ENCODE measurements around the gene PPFIA1.
"Not testable (repeated sequence)": the region's sequence is repeated elsewhere in the genome, so short reads cannot be mapped to it uniquely, and the experiment has no call there.

Gene PPFIA1

DNA sequence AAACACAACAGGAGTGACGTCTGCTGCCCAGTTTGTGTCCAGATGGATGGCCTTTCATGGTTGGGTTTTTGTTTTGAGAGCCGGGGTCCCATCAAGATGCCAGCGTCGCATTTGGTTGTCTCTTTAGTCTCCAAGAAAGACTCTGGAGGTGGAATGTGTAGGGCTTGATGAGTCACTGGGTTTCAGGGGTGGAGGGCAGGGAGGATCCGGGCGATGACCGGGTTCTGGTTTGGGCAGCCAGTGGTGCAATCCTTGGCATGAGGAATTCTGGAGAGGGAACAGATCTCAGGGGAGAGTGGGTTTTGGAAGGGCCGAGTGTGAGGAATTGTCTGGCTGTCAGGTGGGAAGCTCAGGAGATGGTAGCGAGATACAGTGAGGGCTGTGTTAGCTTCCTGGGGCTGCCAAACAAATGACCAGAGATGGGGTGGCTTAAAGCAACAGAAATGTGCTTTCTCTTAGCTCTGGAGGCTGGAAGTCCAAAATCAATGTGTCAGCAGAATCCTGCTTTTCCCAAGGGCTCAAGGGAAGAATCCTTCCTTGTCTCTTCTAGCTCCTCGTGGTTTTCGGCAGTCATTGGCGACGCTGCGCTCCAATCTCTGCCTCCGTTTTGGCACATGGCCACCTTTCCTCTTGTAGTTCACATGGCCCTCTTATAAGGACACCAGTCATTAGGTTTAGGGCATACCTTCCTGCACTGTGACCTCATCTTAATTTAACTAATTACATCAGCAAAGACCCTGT, 26.4 kb upstream of the PPFIA1 start:
- H3K27me3 Mint-ChIP-seq, result peaks cover 17% of the 10 kb centered on the region
- DNase-seq (ENCODE audit: low spot score in 2 of 2) (no peak), ATAC-seq (ENCODE audit: low read depth) (no peak)
- no peaks in the 10 kb centered on the region for H3K4me1 Mint-ChIP-seq
- no peak overlapping the region for H3K4me3 Mint-ChIP-seq
- H3K9me3 Mint-ChIP-seq, result peaks cover 4% of the 10 kb centered on the region
- H3K27ac Mint-ChIP-seq, result no peak overlapping the region
- H3K36me3 Mint-ChIP-seq, result no peaks in the 10 kb centered on the region

DNA sequence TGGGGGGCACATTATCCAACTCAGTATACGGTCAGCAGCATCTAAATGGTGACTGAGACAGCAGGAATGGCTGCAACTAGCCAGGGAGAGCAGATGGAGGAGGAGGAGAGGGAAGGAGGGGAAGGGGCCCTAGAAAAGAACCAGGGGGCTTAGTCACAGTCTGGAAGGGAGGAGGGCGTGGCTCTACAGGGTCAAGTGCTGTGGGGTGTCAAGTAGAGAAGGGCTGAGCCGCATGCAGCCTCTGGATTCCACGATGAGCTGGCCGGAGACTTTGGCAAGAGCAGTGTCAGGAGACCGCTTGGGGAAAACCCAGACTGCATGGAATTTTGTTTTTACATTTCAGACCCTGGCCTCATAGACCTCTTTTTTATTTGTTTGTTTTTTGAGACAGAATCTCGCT, 25.8 kb upstream of the PPFIA1 start:
- Mint-ChIP-seq H3K4me3 (no peak overlapping the region), H3K27ac (no peak overlapping the region), H3K9me3 (peaks cover 4% of the 10 kb centered on the region), H3K36me3 (no peaks in the 10 kb centered on the region), H3K4me1 (no peaks in the 10 kb centered on the region), H3K27me3 (peaks cover 13% of the 10 kb centered on the region)
- no peak for DNase-seq (ENCODE audit: low spot score in 2 of 2)
- no peak for ATAC-seq (ENCODE audit: low read depth)

DNA sequence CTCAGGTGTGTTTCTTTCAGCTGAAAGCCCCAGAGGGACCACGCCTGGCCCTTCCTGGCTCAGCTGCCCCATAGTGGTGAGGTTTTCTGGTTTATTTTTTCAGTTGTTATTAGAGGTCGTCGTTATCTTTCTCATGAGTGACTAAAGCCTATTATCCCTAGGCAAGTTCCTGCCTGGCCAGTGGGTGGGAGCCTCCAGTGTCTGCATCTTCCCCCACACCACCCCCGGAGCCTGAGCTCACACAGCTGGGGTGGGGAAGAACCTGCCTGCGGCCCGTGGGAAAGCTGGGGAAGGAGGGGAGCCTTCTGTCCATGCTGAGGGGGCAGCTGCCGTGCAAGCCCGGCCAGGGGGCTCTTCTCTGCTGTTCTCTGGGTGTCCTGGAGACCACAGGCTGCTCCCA, 24.3 kb upstream of the PPFIA1 start:
- Mint-ChIP-seq H3K4me1 (no peaks in the 10 kb centered on the region), H3K4me3 (no peak overlapping the region), H3K27me3 (peaks cover 14% of the 10 kb centered on the region), H3K36me3 (no peaks in the 10 kb centered on the region), H3K9me3 (peaks cover 4% of the 10 kb centered on the region), H3K27ac (no peak overlapping the region)
- no peak for DNase-seq (ENCODE audit: low spot score in 2 of 2)
- no peak for ATAC-seq (ENCODE audit: low read depth)

DNA sequence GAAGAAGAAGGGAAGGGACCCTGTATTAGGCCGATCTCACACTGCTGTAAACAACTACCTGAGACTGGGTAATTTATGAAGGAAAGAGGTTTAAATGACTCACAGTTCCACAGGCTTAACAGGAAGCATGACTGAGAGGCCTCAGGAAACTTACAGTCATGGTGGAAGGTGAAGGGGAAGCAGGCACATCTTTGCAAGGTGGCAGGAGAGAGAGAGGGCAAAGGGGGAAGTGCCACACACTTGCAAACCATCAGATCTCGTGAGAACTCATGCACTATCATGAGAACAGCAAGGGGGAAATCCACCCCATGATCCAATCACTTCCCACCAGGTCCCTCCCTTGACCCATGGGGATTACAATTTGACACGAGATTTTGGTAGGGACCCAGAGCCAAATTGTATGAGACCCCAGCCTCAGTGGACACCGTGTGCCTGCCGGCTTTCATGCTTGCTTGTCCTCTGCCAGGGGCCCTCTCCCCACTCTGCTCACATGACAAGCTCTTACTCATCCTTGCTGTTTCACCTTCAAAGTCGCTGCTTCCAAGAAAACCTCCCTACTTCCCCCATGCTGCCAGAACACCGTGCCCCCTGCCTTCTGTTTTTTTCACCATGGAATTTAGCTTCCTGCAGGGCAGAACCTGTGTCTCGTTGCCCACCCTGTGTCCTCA, 23.3 kb upstream of the PPFIA1 start:
- H3K4me1 Mint-ChIP-seq, result no peaks in the 10 kb centered on the region
- H3K36me3 Mint-ChIP-seq, result no peaks in the 10 kb centered on the region
- peaks cover 4% of the 10 kb centered on the region for H3K9me3 Mint-ChIP-seq
- no peak overlapping the region for H3K4me3 Mint-ChIP-seq
- no peak overlapping the region for H3K27ac Mint-ChIP-seq
- no peak for DNase-seq (ENCODE audit: low spot score in 2 of 2)
- H3K27me3 Mint-ChIP-seq, result peaks cover 14% of the 10 kb centered on the region
- peak; percentile 31 for ATAC-seq (ENCODE audit: low read depth)

DNA sequence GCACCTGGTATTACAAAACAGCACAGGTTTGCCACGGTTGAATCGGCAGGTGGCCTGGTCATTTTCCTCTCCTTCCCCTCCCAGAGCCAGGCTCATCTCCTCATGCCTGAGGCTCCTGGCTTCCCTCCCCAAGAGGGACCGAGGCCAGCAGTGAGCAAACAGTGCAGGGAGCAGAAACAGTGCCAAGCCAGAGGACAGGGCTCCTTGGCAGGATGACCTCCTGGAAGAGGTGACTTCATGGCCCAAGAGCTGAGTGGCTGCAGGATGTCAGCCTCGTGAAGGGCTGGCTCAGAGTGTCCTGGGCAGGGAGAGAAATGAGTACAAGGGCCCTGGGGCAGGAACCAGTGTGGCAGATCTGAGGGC, 22.8 kb upstream of the PPFIA1 start:
- H3K4me3 Mint-ChIP-seq, result no peak overlapping the region
- no peaks in the 10 kb centered on the region for H3K36me3 Mint-ChIP-seq

DNA sequence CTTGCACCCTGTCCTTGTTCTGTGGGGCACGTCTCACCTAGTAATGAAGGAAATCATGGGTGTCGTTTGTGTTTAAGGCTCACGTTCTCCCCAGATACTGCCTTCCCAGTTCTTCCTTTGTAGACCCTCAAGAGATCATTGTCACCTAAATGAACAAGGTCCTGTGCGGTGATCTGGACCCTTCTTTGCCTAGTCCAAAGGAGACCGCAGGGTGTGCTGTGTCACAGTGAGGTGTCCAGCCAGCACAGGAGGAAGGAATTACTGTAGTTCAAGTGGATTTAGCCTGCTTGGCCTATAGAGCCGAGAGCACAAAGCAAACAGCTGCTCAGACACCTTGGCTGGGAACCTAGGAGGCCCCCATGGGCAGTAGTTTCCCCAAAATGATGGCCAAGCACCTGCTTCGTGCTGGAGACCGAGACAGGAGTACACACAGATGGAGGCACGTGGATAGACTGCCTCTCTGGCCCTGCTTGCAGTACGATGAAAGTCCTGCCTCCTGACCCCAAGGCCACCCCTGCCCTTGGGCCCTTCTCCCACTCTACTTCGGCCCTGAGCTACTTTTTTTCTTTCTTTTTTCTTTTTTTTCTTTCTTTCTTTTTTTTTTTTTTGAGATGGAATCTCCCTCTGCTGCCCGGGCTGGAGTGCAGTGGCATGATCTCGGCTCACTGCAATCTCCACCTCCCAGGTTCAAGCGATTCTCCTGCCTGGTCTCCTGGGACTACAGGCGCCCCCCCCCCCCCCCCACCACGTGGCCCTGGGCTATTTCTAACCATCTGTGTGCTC, 19.4 kb upstream of the PPFIA1 start:
- Mint-ChIP-seq H3K4me1 (peaks cover 8% of the 10 kb centered on the region), H3K27me3 (peaks cover 13% of the 10 kb centered on the region), H3K36me3 (no peaks in the 10 kb centered on the region), H3K4me3 (no peak overlapping the region), H3K9me3 (peaks cover 2% of the 10 kb centered on the region), H3K27ac (no peak overlapping the region)
- DNase-seq (ENCODE audit: low spot score in 2 of 2), result no peak
- no peak for ATAC-seq (ENCODE audit: low read depth)

More for the DNA sequence above, 22.8 kb upstream of the PPFIA1 start:
- DNase-seq (ENCODE audit: low spot score in 2 of 2), result no peak
- Mint-ChIP-seq H3K9me3 (peaks cover 4% of the 10 kb centered on the region), H3K27me3 (peaks cover 12% of the 10 kb centered on the region), H3K27ac (no peak overlapping the region), H3K4me1 (peaks cover under 1% of the 10 kb centered on the region)
- ATAC-seq (ENCODE audit: low read depth), result no peak

DNA sequence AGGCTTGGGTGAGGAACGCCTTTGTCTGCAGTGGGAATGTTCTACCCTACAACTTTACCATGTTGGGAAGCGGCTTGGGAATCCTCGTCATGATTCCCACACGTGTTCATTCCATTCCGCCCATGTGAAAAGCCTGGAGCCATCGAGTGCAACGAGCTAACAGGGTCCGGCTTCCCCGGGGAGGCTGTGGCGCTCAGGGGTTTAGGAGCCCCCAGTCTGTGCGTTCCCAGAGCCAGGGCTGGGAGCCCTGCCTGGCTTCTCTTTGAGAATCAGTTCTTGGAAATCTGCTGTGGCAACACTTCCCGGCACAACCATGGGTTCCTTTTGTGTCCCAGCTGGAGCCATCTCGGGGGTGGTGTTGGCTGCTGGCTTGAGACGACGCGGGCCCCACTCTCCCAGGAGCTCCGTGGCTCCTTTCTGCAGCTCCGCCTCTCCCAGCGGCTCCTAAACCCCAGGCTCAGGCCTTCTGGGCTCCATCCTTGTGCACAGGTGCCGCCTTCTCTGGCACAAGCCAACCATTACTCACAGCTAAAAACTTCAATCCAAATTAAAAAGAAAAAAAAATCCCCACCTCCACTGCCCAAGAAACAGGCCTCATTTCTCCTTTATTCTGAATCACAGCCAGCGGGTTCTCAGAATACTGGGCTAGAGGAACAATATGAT, 18.7 kb upstream of the PPFIA1 start:
- Mint-ChIP-seq H3K4me3 (no peak overlapping the region), H3K36me3 (no peaks in the 10 kb centered on the region), H3K9me3 (peaks cover 2% of the 10 kb centered on the region), H3K27me3 (peaks cover 13% of the 10 kb centered on the region), H3K27ac (no peak overlapping the region), H3K4me1 (peaks cover 8% of the 10 kb centered on the region)
- ATAC-seq (ENCODE audit: low read depth), result no peak
- no peak for DNase-seq (ENCODE audit: low spot score in 2 of 2)

DNA sequence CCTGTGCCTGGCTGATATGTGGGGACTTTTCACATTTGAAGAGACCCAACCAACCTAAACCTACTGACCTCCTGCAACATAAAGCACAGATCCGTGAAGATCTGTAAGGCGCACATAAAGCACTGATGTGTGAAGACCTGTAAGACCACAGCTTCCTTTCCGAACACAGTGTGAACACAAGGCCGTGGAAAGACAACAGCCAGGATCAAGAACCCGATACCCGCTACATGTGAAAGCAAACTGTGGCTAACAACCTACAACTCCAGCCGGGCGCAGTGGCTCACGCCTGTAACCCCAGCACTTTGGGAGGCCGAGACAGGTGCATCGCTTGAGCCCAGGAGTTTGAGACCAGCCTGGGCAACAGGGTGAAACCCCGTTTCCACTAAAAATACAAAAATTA, 17.6 kb upstream of the PPFIA1 start:
- Mint-ChIP-seq H3K36me3 (no peaks in the 10 kb centered on the region), H3K9me3 (no peaks in the 10 kb centered on the region), H3K4me3 (no peak overlapping the region), H3K27me3 (peaks cover 13% of the 10 kb centered on the region), H3K4me1 (peaks cover 8% of the 10 kb centered on the region), H3K27ac (no peak overlapping the region)
- no peak for DNase-seq (ENCODE audit: low spot score in 2 of 2)
- peak; percentile 68 for ATAC-seq (ENCODE audit: low read depth)

DNA sequence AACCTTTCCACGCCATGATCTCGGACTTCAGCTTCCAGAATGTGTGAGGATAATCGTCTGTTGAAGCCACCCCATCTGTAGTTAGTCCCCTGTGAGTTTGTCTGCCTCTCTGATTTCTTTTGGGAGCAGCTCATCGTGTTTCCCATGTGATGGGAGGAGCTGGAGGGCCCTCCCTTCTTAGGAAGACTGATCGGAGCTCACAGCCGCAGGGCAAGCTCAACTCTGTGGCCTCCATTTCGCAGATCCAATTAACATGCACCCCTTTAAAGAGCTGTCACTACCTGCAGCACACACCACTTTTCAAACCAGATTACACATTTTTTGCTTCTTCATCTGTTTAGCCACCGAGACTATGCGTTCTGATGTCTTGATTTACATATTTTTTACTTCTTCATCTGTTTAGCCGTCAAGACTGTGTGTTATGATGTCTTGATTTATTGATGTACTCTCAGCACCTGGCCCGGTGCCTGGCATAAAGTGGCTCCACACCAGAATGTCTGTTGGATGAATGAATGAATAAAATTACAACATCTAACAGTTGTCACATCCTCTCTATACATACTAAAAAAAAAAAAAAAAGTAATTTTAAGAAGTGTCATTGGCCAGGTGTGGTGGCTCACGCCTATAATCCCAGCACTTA, 14.9 kb upstream of the PPFIA1 start:
- H3K36me3 Mint-ChIP-seq, result no peaks in the 10 kb centered on the region
- DNase-seq (ENCODE audit: low spot score in 2 of 2) (no peak), ATAC-seq (ENCODE audit: low read depth) (no peak)
- peaks cover 13% of the 10 kb centered on the region for H3K27me3 Mint-ChIP-seq
- H3K4me3 Mint-ChIP-seq, result no peak overlapping the region
- H3K4me1 Mint-ChIP-seq, result peaks cover 8% of the 10 kb centered on the region
- no peak overlapping the region for H3K27ac Mint-ChIP-seq
- no peaks in the 10 kb centered on the region for H3K9me3 Mint-ChIP-seq

DNA sequence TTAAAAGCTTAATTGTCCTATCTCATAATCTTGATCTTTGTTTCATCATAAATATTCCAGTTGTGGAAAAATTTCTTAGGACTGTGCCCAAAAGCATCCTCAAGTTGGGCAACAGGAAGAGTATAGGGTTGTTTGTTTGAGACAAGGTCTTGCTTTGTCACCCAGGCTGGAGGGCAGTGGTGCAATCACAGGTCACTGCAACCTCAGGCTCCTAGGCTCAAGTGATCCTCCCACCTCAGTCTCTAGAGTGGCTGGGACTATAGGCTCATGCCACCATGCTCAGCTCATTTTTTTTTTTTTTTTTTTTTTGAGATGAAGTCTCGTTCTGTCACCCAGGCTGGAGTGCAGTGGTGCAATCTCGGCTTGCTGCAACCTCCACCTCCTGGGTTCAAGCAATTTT, 11.4 kb upstream of the PPFIA1 start:
- H3K36me3 Mint-ChIP-seq; H3K9me3 Mint-ChIP-seq; H3K27ac Mint-ChIP-seq; H3K4me1 Mint-ChIP-seq; ATAC-seq (ENCODE audit: low read depth); DNase-seq (ENCODE audit: low spot score in 2 of 2); H3K27me3 Mint-ChIP-seq; H3K4me3 Mint-ChIP-seq: not testable (repeated sequence)

DNA sequence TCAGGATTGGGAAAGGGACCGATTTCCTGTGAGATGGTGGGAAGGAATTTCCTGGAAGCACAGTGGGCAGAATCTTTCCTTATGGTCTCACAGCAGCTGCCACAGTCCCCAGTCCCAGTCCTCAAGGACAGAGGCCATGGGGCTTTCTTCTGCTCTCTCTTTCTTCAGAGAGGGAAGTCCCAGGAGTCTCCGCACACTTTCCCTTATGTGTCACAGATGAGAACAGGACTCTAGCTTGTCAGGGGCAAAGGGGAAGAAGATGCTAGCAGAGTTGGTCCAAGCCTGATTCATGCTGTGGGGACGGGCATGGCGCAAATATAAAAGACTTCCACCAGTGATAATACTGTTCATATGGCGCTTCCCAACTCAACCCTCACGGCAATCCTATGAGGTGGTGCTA, 7.5 kb upstream of the PPFIA1 start:
- Mint-ChIP-seq H3K27me3 (peaks cover 3% of the 10 kb centered on the region), H3K4me3 (no peak overlapping the region)

DNA sequence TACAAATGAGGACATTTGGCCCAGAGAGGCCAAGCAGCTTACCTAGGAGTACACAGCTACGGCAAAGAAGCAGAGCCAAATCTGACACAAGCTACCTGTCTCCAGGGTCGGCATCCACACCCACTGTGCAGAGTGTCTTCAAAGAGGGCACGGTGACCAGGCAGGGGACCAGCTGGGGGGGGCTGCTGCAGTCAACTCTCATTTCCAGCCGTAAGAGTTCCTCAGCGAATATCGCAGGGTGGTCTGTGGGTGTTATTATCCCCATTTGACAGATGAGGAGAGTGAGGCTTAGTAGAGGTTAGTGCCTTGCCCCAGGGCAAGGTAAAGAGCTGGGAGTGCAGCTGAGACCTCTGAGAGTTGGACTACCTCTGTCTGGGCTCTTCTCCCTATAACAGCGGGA, 7.1 kb upstream of the PPFIA1 start:
- H3K4me3 Mint-ChIP-seq, result no peak overlapping the region
- no peaks in the 10 kb centered on the region for H3K36me3 Mint-ChIP-seq
- H3K9me3 Mint-ChIP-seq, result no peaks in the 10 kb centered on the region
- no peak overlapping the region for H3K27ac Mint-ChIP-seq
- DNase-seq (ENCODE audit: low spot score in 2 of 2), result no peak
- no peak for ATAC-seq (ENCODE audit: low read depth)
- peaks cover 3% of the 10 kb centered on the region for H3K27me3 Mint-ChIP-seq
- peaks cover 6% of the 10 kb centered on the region for H3K4me1 Mint-ChIP-seq

More for the DNA sequence above, 7.5 kb upstream of the PPFIA1 start:
- DNase-seq (ENCODE audit: low spot score in 2 of 2) (no peak), ATAC-seq (ENCODE audit: low read depth) (no peak)
- H3K27ac Mint-ChIP-seq, result no peak overlapping the region
- no peaks in the 10 kb centered on the region for H3K36me3 Mint-ChIP-seq
- H3K4me1 Mint-ChIP-seq, result peaks cover 6% of the 10 kb centered on the region
- H3K9me3 Mint-ChIP-seq, result no peaks in the 10 kb centered on the region

DNA sequence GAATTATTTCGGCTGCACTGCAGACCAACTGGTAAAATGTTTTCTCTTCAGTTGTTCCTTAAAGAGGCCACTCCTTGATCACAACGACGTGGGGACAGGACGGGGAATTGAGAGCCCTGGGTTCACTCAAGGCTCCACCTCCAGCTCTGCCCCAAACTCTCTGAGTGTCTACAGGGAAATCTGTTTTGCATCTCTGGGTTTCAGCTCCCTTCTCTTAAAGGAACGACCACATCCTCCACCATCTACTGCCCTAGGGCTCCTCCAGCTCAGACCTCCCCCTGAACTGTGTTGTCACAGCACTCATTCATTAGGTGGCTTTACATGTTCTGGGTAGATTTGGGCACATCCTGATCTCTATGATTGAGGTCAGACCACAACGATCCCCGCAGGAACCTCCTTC, 5.1 kb upstream of the PPFIA1 start:
- DNase-seq (ENCODE audit: low spot score in 2 of 2) (no peak), ATAC-seq (ENCODE audit: low read depth) (peak; percentile 31)
- Mint-ChIP-seq H3K4me3 (peak overlapping the region; percentile 41), H3K4me1 (peaks cover 10% of the 10 kb centered on the region), H3K27ac (no peak overlapping the region), H3K9me3 (no peaks in the 10 kb centered on the region), H3K27me3 (peaks cover 3% of the 10 kb centered on the region), H3K36me3 (no peaks in the 10 kb centered on the region)
